RWPE1 (cell line): ENCODE measurements around the gene NDUFAF7.
"Not testable (repeated sequence)": the region's sequence is repeated elsewhere in the genome, so short reads cannot be mapped to it uniquely, and the experiment has no call there.

ENCODE experiments used
- CTCF ChIA-PET: fragments of 350-600 bp; sonication (Branson Sonifier 250); formaldehyde crosslinking; extraction: SDS; loops from one replicate; lab custom pipeline; 2021; lab: Yijun Ruan, JAX
- POLR2A ChIA-PET: fragments of 400-600 bp; formaldehyde crosslinking; extraction: SDS; loops from one replicate; lab custom pipeline; 2020; ENCODE audit warnings: antibody characterized with exemption; ENCODE audit not compliant: low non-redundant PET; lab: Yijun Ruan, JAX
- DNase-seq: peaks from one replicate; pipeline ENCODE4 v3.0.0; 2012; ENCODE audit warnings: low spot score
- H3K27ac ChIP-seq: fragments of 450-650 bp; 2 replicates; pipeline ENCODE4 v1.5.1; 2017
- TF ChIP-seq, protein P1 (sequence below): fragments of 450-650 bp; conservative IDR thresholded peaks from 2 replicates; pipeline ENCODE4 v1.5.1; 2017; ENCODE audit warnings: low read depth, mild to moderate bottlenecking

The NDUFAF7 gene

DNA sequence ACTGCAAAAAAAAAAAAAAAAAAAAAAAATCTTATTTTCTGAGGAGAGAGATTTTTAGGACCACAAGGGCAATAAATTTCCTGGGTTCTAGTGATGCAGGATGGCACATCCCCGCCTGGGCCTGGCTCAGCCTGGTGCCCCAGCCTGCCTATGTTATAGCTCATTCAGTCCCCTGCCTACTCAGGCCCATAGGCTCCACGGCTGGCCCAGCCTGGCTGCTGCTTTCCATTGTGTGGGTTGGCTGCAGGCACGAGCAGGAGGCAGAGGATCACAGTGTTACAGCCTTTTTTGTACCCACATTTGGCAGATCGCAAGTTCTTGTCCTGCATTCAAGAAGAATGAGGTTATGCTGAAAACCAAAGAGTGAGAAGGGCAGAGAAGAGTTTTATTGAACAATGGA lies 40.2 kb upstream of the NDUFAF7 start:
- ChIA-PET CTCF (no interaction called here), POLR2A (no interaction called here)
- DNase-seq: no peak
- H3K27ac ChIP-seq: no peak overlapping the region
- TF ChIP-seq, protein P1, sequence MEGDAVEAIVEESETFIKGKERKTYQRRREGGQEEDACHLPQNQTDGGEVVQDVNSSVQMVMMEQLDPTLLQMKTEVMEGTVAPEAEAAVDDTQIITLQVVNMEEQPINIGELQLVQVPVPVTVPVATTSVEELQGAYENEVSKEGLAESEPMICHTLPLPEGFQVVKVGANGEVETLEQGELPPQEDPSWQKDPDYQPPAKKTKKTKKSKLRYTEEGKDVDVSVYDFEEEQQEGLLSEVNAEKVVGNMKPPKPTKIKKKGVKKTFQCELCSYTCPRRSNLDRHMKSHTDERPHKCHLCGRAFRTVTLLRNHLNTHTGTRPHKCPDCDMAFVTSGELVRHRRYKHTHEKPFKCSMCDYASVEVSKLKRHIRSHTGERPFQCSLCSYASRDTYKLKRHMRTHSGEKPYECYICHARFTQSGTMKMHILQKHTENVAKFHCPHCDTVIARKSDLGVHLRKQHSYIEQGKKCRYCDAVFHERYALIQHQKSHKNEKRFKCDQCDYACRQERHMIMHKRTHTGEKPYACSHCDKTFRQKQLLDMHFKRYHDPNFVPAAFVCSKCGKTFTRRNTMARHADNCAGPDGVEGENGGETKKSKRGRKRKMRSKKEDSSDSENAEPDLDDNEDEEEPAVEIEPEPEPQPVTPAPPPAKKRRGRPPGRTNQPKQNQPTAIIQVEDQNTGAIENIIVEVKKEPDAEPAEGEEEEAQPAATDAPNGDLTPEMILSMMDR: no peak

DNA sequence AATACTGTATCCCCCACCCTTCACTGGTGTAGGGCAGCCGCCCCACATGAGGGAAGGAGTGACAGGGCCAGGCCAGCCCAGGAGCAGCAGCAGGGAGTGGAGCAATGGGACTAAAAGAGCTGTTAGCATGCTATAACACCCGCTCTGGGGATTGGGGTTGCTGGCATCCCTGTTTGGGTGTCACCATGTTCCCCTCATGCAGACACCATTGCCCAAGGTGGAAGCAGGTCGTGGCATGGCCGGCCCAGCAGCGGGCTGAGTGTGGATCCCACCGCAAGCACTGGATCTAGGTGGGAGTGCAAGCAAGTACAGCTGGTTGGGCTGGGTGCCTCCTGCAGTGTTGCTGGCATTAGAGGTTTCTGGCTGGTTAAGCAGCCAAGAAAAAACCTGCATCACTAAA lies 39.7 kb upstream of the NDUFAF7 start:
- H3K27ac ChIP-seq: no peak overlapping the region
- DNase-seq: no peak
- TF ChIP-seq, protein P1: no peak
- ChIA-PET CTCF (no interaction called here), POLR2A (no interaction called here)

DNA sequence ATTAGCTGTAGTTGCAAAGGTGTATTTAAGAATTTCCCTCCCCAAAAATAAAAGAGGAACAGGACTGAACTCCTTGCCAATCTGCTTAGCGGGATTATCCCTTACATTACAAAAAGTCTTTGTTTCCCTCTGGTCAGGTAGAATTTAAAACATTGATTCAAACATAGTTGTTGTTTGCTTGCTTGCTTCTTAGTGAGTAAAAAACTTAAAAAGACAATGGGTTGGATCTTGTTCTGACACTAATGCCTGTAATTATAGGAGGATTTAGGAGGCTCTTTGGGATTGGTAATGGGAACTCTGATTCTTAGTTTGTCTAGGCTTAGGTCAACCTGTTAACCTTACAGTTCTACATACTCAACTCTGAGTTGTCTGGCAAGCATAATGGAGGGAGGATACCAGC lies 38.9 kb upstream of the NDUFAF7 start:
- ChIA-PET CTCF (no interaction called here), POLR2A (interaction anchor here (0.7 kb wide), 1 partner anchor 13 kb away, joined by 6 read pairs; no protein-coding TSS in a partner anchor)
- TF ChIP-seq, protein P1: no peak
- H3K27ac ChIP-seq: no peak overlapping the region
- no peak for DNase-seq

DNA sequence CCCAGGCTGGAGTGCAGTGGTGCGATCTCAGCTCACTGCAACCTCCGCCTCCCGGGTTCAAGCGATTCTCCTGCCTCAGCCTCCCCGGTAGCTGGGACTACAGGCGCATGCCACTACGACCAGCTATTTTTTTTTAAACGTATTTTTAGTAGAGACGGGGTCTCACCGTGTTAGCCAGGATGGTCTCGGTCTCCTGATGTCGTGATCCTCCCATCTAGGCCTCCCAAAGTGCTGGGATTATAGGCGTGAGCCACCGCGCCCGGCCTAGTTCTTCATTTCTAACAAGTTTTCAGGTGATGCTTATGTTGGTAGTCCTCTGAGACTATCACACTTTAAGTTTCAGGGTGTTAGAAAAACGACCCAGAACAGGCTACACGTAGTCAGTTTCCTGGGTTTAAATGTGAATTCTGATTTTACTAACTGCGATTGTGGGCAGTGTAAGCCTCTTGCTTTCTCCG lies 35.6 kb upstream of the NDUFAF7 start:
- POLR2A ChIA-PET, DNase-seq, CTCF ChIA-PET: not testable (repeated sequence)
- peak overlapping the region; percentile 87 for H3K27ac ChIP-seq

DNA sequence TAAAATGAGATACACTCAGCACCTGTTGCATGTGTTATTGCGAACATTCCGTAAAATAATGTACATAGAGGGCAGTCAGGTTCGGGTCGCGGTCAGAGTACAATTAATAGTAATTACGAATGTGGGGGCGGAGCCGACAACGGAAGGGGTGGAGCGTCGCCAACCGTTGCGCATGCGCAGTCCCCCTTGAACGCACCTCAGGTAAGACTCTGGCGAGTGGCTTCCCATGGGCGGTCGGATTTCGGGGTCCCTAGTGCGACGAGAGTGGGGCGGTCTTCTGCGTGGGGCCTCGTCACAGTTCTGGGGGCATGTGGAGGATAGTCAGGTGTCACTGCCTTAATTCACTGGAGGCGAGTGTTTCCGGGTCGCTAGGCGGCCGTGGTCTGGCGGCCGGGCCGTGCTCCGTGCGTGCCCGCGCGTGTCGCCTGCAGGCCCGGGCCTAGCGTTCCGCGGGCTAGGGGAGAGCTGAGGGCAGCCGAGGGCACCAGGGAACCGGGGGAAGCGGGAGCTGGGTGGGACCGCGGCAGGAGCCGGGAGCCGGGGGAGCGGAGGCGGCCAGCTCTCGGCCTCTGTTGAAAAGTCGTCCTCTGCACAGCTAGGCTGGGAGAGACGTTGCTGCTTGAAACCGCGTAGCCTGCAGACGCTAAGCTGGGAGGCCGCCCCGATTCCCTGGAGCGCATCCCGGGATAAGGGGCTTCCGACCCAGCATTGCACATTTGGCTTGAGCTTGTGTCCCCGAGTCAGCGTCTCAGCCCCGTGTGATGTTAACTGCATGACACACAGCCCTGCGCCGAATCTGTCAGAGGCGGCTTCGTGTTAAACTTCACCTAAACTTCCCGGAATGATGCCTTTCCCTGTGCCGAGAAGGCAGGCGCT lies 34.9 kb upstream of the NDUFAF7 start, which contains the start of gene CEBPZOS:
CEBPZOS (plus strand) TSS at position 177 of the 876 bp plus-strand sequence. CDS start 3,209 bp downstream, outside the sequence.
- TF ChIP-seq, protein P1: no peak
- H3K27ac ChIP-seq: peak within 1 kb of the TSS; percentile 87
- POLR2A ChIA-PET: no interaction called here
- peak; percentile 95 for DNase-seq
- CTCF ChIA-PET: interaction anchor here (0.7 kb wide), 1 partner anchor 27 kb away, joined by 3 read pairs; no protein-coding TSS in a partner anchor

DNA sequence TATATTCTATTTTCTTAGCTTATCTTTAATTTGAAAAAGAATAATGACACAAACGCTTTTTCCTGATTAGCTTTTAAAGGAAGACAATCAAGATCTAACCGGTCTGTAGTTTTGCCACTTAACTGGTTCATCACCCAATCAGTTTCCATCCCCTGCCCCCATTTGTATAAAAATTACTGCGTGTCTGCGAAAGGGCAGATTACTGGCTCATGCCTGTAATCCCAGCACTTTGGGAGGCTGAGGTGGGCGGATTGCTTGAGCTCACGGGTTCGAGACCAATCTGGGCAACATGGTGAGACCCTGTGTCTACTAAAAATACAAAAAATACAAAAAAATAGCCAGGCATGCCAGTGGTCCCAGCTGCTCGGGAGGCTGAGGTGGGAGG lies 32.8 kb upstream of the NDUFAF7 start:
- no peak for DNase-seq
- CTCF ChIA-PET: no interaction called here
- TF ChIP-seq, protein P1: no peak
- no peak overlapping the region for H3K27ac ChIP-seq
- POLR2A ChIA-PET: no interaction called here

DNA sequence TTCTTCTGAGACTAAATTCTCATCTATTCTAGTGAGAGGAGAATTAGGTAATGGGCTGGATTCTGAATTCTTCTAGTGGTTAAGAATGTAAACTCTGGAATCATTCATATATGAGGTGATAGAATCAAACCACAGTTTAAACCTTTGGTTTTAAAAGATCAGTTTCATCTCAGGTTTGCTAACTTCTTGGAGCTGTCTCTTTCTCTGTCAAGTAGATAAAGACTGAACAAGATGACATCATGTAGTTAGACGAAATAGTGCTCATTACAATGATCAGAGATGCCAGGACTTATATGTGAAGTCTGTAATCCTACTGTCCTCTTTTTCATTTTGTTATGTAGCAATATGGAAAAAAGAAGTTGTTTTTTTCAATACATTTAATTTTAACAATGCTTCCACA lies 30.2 kb upstream of the NDUFAF7 start:
- H3K27ac ChIP-seq: no peak overlapping the region
- POLR2A ChIA-PET: no interaction called here
- CTCF ChIA-PET: no interaction called here
- TF ChIP-seq, protein P1: no peak
- no peak for DNase-seq
